Measurements from ENCODE around the gene IL17B.

The IL17B gene

GRCh38 chr5:149379177-149379761 lies at the start of gene IL17B:
Gene IL17B, minus strand, starts transcription at chr5:149379292. Its CDS starts 67 bp downstream, at chr5:149379225.
- Histone ChIP-seq H3K27ac (ENCODE audit: low read depth in 2 of 2, low read length in 2 of 2) (peak within 1 kb of the TSS; percentile 53 to 59), H3K4me3 (ENCODE audit: low read length in 2 of 2) (no peak within 1 kb of the TSS), H3K4me1 (ENCODE audit: control insufficient read depth in 2 of 2, insufficient read depth in 2 of 2, low read length in 2 of 2) (no peaks in the 10 kb centered on the region), H3K27me3 (ENCODE audit: control insufficient read depth in 2 of 2, insufficient read depth in 2 of 2, low read length in 2 of 2) (no peaks in the 10 kb centered on the region), H3K9me3 (ENCODE audit: control insufficient read depth in 2 of 2, low read length in 2 of 2) (no peaks in the 10 kb centered on the region), H3K36me3 (ENCODE audit: control insufficient read depth in 2 of 2, insufficient read depth in 2 of 2, low read length in 2 of 2) (no peaks in the 10 kb centered on the region), H3K9ac (ENCODE audit: low read depth in 1 of 2, low read length in 2 of 2) (no peak within 1 kb of the TSS)

DNA sequence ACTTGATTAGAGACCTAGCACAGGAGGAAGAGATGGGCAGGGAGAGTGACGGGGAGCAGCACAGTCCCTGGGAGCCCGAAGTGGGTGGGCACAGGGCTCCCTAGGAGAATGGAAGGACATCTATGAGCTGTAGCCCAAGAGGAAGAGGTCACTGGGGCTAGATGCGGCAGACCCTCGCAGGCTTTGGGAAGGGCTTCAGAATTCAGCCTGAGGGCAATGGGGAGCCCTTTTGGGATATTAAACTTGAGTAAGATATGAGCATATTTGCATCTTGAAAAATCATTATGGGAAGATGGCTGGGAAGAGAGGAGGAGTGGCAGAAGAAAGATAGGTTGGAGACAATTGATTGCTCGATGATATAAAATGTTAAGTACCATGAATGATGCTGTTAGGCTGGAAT lies 48.9 kb upstream of the IL17B start:
- no peak overlapping the region for H3K27ac ChIP-seq (ENCODE audit: low read depth in 2 of 2, low read length in 2 of 2)
- no peaks in the 10 kb centered on the region for H3K9me3 ChIP-seq (ENCODE audit: control insufficient read depth in 2 of 2, low read length in 2 of 2)
- no peaks in the 10 kb centered on the region for H3K27me3 ChIP-seq (ENCODE audit: control insufficient read depth in 2 of 2, insufficient read depth in 2 of 2, low read length in 2 of 2)
- H3K9ac ChIP-seq (ENCODE audit: low read depth in 1 of 2, low read length in 2 of 2): no peak overlapping the region
- H3K4me1 ChIP-seq (ENCODE audit: control insufficient read depth in 2 of 2, insufficient read depth in 2 of 2, low read length in 2 of 2): peaks cover 10 to 11% of the 10 kb centered on the region in 2 donors
- peaks cover 4 to 18% of the 10 kb centered on the region in 2 donors for H3K36me3 ChIP-seq (ENCODE audit: control insufficient read depth in 2 of 2, insufficient read depth in 2 of 2, low read length in 2 of 2)
- no peak overlapping the region for H3K4me3 ChIP-seq (ENCODE audit: low read length in 2 of 2)

DNA sequence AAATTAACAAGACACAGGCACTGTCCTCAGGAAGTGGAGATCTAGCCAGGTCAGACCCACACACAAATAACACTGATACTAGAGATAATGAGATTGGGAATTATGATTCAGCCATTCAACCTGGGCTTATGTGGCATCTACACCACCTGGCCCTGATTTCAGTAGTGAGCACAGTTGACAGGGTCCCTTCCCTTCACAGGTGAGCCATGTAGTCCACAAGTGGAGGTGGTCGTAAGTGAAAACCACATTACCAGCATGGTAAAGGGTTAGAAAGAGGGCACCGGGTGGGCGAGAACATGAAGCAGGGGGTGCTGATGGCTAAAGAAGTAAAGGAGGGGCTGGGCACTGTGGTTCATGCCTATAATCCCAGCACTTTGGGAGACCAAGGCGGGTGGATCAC lies 48.3 kb upstream of the IL17B start:
- Histone ChIP-seq H3K4me1 (ENCODE audit: control insufficient read depth in 2 of 2, insufficient read depth in 2 of 2, low read length in 2 of 2) (peaks cover 10 to 11% of the 10 kb centered on the region in 2 donors), H3K9ac (ENCODE audit: low read depth in 1 of 2, low read length in 2 of 2) (no peak overlapping the region), H3K36me3 (ENCODE audit: control insufficient read depth in 2 of 2, insufficient read depth in 2 of 2, low read length in 2 of 2) (peaks cover 4 to 18% of the 10 kb centered on the region in 2 donors), H3K9me3 (ENCODE audit: control insufficient read depth in 2 of 2, low read length in 2 of 2) (no peaks in the 10 kb centered on the region), H3K4me3 (ENCODE audit: low read length in 2 of 2) (no peak overlapping the region), H3K27me3 (ENCODE audit: control insufficient read depth in 2 of 2, insufficient read depth in 2 of 2, low read length in 2 of 2) (no peaks in the 10 kb centered on the region), H3K27ac (ENCODE audit: low read depth in 2 of 2, low read length in 2 of 2) (peak overlapping the region in 1 of 2 donors; percentile 43)

DNA sequence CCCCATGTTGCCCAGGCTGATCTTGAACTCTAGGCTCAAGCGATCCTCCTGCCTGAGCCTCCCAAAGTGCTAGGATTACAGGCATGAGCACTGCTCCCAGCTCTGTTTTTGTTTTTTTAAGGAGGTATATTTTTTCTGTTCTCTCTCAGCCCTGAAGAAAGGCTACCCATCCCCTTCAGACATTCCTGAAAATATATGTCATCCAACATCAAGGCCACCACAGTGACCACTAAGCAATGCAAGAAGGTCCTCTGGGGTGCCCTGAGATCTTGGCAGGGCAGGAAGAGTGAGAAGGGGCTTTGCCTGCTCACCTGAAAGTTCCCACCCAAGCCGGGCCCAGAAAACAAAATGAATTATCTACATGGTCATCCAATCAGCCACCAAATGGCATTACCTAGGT lies 47.8 kb upstream of the IL17B start:
- Histone ChIP-seq H3K9me3 (ENCODE audit: control insufficient read depth in 2 of 2, low read length in 2 of 2) (no peaks in the 10 kb centered on the region), H3K27ac (ENCODE audit: low read depth in 2 of 2, low read length in 2 of 2) (peak overlapping the region; percentile 14 to 43), H3K9ac (ENCODE audit: low read depth in 1 of 2, low read length in 2 of 2) (no peak overlapping the region), H3K4me3 (ENCODE audit: low read length in 2 of 2) (no peak overlapping the region), H3K36me3 (ENCODE audit: control insufficient read depth in 2 of 2, insufficient read depth in 2 of 2, low read length in 2 of 2) (peaks cover 4 to 18% of the 10 kb centered on the region in 2 donors), H3K4me1 (ENCODE audit: control insufficient read depth in 2 of 2, insufficient read depth in 2 of 2, low read length in 2 of 2) (peaks cover 11 to 12% of the 10 kb centered on the region in 2 donors), H3K27me3 (ENCODE audit: control insufficient read depth in 2 of 2, insufficient read depth in 2 of 2, low read length in 2 of 2) (no peaks in the 10 kb centered on the region)

DNA sequence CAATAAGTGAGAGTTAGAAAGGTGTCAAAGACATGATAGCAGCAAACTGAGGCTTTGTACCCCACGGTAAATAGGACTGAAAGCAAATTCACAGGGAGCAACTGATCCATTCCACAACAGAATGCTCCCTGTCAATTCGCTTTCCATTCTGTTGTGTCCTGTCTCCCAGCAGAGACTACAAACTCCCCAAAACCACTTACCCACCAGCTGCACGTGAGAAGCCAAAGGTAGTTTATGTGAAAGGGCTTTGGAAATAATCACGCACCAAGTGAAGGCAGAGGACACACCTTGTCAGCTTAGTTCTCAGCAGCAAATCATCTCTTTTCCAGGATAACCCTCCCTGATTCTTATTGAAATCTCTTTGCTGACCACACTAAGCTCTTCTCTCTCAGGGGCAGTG lies 46.6 kb upstream of the IL17B start:
- H3K27ac ChIP-seq (ENCODE audit: low read depth in 2 of 2, low read length in 2 of 2): no peak overlapping the region
- peaks cover 5 to 18% of the 10 kb centered on the region in 2 donors for H3K36me3 ChIP-seq (ENCODE audit: control insufficient read depth in 2 of 2, insufficient read depth in 2 of 2, low read length in 2 of 2)
- no peaks in the 10 kb centered on the region for H3K9me3 ChIP-seq (ENCODE audit: control insufficient read depth in 2 of 2, low read length in 2 of 2)
- H3K9ac ChIP-seq (ENCODE audit: low read depth in 1 of 2, low read length in 2 of 2): no peak overlapping the region
- H3K27me3 ChIP-seq (ENCODE audit: control insufficient read depth in 2 of 2, insufficient read depth in 2 of 2, low read length in 2 of 2): no peaks in the 10 kb centered on the region
- H3K4me3 ChIP-seq (ENCODE audit: low read length in 2 of 2): no peak overlapping the region
- peaks cover 8 to 9% of the 10 kb centered on the region in 2 donors for H3K4me1 ChIP-seq (ENCODE audit: control insufficient read depth in 2 of 2, insufficient read depth in 2 of 2, low read length in 2 of 2)

DNA sequence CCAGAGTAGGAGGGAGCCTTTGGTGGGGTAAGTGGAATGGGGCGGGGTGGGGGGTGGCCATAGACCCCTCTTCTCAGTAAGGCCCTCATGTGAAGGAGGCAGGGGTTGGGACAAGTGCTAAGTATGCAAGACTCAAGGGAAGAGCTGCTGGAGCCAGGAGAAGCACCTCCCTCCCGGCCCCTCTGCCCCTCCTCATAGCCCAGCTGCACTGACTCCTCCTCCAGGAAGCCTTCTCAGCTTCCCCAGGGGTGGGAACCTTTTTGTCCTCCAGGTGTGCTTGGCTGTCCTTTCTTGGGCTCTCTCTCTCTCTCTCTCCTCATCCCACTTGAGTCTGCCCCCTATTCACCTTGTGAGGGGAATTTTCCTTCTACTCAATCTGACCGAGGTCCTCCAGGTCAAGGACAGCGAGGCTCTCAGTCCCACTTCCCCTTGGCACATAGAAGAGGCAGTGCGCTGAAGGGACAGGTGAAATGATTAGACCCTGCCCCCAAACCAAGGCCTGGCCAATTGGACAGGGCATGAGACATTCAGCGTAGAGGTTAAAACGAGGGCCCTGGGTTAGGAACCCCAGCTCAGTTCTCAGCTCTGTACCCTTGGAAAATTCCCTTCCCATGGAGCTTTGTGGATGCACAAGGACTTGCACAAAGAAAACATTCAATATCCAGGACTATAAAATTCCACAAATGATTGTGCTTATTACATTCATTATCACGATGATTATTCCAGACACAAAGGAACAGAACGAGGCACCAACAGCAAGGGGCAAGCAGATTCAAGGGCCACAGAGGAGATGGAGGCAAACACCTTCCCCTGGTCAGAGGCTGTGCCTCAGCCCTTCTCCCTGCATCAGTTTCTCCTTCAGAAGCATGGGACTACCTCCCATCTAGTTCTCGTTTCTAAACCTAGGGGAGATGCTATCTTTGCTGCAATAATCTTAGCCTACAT lies 45.6 kb upstream of the IL17B start:
- Histone ChIP-seq H3K36me3 (ENCODE audit: control insufficient read depth in 2 of 2, insufficient read depth in 2 of 2, low read length in 2 of 2) (peaks cover 8 to 19% of the 10 kb centered on the region in 2 donors), H3K4me3 (ENCODE audit: low read length in 2 of 2) (no peak overlapping the region), H3K27ac (ENCODE audit: low read depth in 2 of 2, low read length in 2 of 2) (peak overlapping the region; percentile 54 to 85), H3K4me1 (ENCODE audit: control insufficient read depth in 2 of 2, insufficient read depth in 2 of 2, low read length in 2 of 2) (peaks cover 4 to 14% of the 10 kb centered on the region in 2 donors), H3K27me3 (ENCODE audit: control insufficient read depth in 2 of 2, insufficient read depth in 2 of 2, low read length in 2 of 2) (no peaks in the 10 kb centered on the region), H3K9ac (ENCODE audit: low read depth in 1 of 2, low read length in 2 of 2) (peak overlapping the region in 1 of 2 donors; percentile 2), H3K9me3 (ENCODE audit: control insufficient read depth in 2 of 2, low read length in 2 of 2) (no peaks in the 10 kb centered on the region)

GRCh38 chr5:149423794-149424268 lies 44.7 kb upstream of the IL17B start:
- Histone ChIP-seq H3K27ac (ENCODE audit: low read depth in 2 of 2, low read length in 2 of 2) (peak overlapping the region; percentile 54 to 85), H3K36me3 (ENCODE audit: control insufficient read depth in 2 of 2, insufficient read depth in 2 of 2, low read length in 2 of 2) (peaks cover 7 to 20% of the 10 kb centered on the region in 2 donors), H3K4me1 (ENCODE audit: control insufficient read depth in 2 of 2, insufficient read depth in 2 of 2, low read length in 2 of 2) (peaks cover 3 to 15% of the 10 kb centered on the region in 2 donors), H3K9ac (ENCODE audit: low read depth in 1 of 2, low read length in 2 of 2) (peak overlapping the region; percentile 42 to 47), H3K9me3 (ENCODE audit: control insufficient read depth in 2 of 2, low read length in 2 of 2) (no peaks in the 10 kb centered on the region), H3K4me3 (ENCODE audit: low read length in 2 of 2) (no peak overlapping the region), H3K27me3 (ENCODE audit: control insufficient read depth in 2 of 2, insufficient read depth in 2 of 2, low read length in 2 of 2) (no peaks in the 10 kb centered on the region)

DNA sequence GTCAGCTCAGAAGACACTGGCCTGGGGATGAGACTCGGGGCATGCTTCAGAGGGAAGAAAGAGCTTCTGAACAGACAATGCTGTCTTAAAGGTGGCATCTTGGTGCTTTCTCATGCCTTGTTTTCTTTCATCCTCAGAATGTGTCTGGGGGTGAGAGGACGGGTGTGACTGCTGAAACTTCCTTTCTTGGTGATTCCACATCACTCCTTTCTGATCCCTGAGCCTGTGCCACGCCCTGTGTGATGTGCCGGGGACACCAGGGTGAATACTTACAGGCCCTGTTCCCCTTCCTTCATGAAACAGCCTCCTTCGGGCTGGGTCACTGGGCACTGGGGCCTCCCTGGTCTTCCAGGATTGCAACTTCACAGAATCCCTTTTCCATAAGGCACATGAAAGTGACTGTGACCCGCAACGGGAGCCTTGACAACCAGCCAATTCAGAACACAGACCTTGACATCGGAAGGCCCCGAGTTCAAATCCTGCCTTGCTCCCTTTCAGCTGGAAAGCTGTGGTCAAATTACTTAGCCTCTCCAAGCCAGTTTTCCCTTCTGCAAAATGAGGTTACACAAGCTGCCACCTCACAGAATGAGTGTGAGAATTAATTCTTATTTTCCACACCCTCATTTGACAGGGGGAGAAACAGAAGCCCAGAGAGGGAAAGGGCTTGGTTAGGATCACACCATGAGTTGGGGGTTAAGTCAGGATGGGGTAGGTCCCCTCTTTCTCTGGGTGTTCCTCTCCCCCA lies 44.1 kb upstream of the IL17B start:
- no peaks in the 10 kb centered on the region for H3K9me3 ChIP-seq (ENCODE audit: control insufficient read depth in 2 of 2, low read length in 2 of 2)
- no peaks in the 10 kb centered on the region for H3K27me3 ChIP-seq (ENCODE audit: control insufficient read depth in 2 of 2, insufficient read depth in 2 of 2, low read length in 2 of 2)
- peaks cover 5 to 16% of the 10 kb centered on the region in 2 donors for H3K36me3 ChIP-seq (ENCODE audit: control insufficient read depth in 2 of 2, insufficient read depth in 2 of 2, low read length in 2 of 2)
- H3K4me3 ChIP-seq (ENCODE audit: low read length in 2 of 2): no peak overlapping the region
- H3K27ac ChIP-seq (ENCODE audit: low read depth in 2 of 2, low read length in 2 of 2): peak overlapping the region; percentile 54 to 85
- H3K4me1 ChIP-seq (ENCODE audit: control insufficient read depth in 2 of 2, insufficient read depth in 2 of 2, low read length in 2 of 2): peaks cover 0 to 15% of the 10 kb centered on the region in 2 donors
- H3K9ac ChIP-seq (ENCODE audit: low read depth in 1 of 2, low read length in 2 of 2): peak overlapping the region; percentile 42 to 47

DNA sequence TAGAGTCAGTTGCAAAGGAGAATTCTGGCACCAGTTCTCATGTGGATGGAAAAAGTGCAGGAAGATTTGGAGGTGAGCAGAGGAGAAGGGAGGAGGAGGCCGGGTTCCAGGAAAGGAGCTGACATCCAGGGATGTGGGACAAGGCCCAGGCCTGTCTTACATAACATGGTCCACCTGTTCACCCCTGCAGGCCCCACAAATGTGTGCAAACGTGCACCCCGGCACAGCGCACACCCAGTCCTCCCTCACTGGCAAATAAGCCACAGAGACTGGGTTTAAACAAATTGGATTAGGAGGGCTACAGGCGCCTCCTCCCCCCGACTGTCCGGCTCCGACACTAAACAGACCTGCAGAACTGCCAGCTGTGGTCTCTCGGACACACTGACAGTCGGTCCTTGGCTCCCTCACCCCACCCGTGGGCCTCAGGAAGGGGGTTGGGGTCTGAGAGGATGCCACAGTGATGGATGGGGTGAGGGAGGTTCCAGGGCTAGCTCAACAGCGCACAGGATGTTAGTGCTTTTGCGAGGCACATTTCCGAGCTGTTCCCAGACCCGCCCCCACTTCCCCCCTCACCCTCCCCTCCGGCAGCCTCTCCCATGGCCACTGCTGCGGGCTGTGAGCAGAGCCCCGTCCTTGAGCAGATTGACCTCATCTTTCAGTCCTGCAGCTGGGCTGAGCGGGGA lies 43.4 kb upstream of the IL17B start:
- Histone ChIP-seq H3K27me3 (ENCODE audit: control insufficient read depth in 2 of 2, insufficient read depth in 2 of 2, low read length in 2 of 2) (no peaks in the 10 kb centered on the region), H3K9me3 (ENCODE audit: control insufficient read depth in 2 of 2, low read length in 2 of 2) (no peaks in the 10 kb centered on the region), H3K27ac (ENCODE audit: low read depth in 2 of 2, low read length in 2 of 2) (peak overlapping the region; percentile 54 to 85), H3K4me1 (ENCODE audit: control insufficient read depth in 2 of 2, insufficient read depth in 2 of 2, low read length in 2 of 2) (peaks cover 5 to 15% of the 10 kb centered on the region in 2 donors), H3K36me3 (ENCODE audit: control insufficient read depth in 2 of 2, insufficient read depth in 2 of 2, low read length in 2 of 2) (peaks cover 5 to 16% of the 10 kb centered on the region in 2 donors), H3K9ac (ENCODE audit: low read depth in 1 of 2, low read length in 2 of 2) (peak overlapping the region in 1 of 2 donors; percentile 47), H3K4me3 (ENCODE audit: low read length in 2 of 2) (no peak overlapping the region)
